ENCODE results near the gene RNF208. TPM values are rescaled to one million over a fixed set of nuclear protein-coding genes. Genes with fewer than 3 reads are reported as not detected.
A peak's percentile ranks its signal among the peaks of the same experiment; 100 is the strongest.

Gene RNF208
- total and polyA plus RNA-seq, 9 of the 15 experiments (the other 6 are each of a cell fraction or from before 2014, with no cell fraction given): 0.15 to 6.9 (median 0.50) TPM; not detected in 2

- peak in 1 of 2 experiments; percentile 60; a peak in 1 of 4 replicates for TF ChIP-seq UBTF (IDR thresholded peaks at IDR 0.05; ENCODE audit: borderline replicate concordance in 1 of 2, low read depth in 2 of 2, low read length in 2 of 2)
- peak; percentile 56 for TF ChIP-seq KDM5B (IDR thresholded peaks at IDR 0.05; ENCODE audit: insufficient replicate concordance, low read depth, low read length)
- TF ChIP-seq ETS1 (conservative IDR thresholded peaks at IDR 0.05; ENCODE audit: control insufficient read depth, low read depth, low read length): 0 out of 2 replicates have a peak, but pooled peaks have one; percentile 48
- peak in 2 of 3 experiments; percentile 19 to 66 for TF ChIP-seq YY1 (IDR thresholded peaks at IDR 0.05; ENCODE audit: borderline replicate concordance in 1 of 3, control insufficient read depth in 1 of 3, extremely low read depth in 1 of 3, insufficient read depth in 3 of 3, insufficient read length in 1 of 3, insufficient replicate concordance in 2 of 3, low read depth in 1 of 3, low read length in 2 of 3)
- TF ChIP-seq, protein P1, sequence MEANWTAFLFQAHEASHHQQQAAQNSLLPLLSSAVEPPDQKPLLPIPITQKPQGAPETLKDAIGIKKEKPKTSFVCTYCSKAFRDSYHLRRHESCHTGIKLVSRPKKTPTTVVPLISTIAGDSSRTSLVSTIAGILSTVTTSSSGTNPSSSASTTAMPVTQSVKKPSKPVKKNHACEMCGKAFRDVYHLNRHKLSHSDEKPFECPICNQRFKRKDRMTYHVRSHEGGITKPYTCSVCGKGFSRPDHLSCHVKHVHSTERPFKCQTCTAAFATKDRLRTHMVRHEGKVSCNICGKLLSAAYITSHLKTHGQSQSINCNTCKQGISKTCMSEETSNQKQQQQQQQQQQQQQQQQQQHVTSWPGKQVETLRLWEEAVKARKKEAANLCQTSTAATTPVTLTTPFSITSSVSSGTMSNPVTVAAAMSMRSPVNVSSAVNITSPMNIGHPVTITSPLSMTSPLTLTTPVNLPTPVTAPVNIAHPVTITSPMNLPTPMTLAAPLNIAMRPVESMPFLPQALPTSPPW (CRISPR knock-in tag; IDR thresholded peaks at IDR 0.05): peak; percentile 59; the same call in 1 of the 2 replicates
- TF ChIP-seq TAF9B (IDR thresholded peaks at IDR 0.05; ENCODE audit: partially characterized antibody): peak; percentile 16
- peak; percentile 86 for TF ChIP-seq GABPA (tag; conservative IDR thresholded peaks at IDR 0.05; ENCODE audit: low read depth)
- TF ChIP-seq POLR2G (IDR thresholded peaks at IDR 0.05; ENCODE audit: low read depth, low read length): peak; percentile 82
- TF ChIP-seq ATF7 (IDR thresholded peaks at IDR 0.05): peak; percentile 40; the same call in 1 of the 2 replicates
- peak; percentile 94 for TF ChIP-seq ZBTB7A (IDR thresholded peaks at IDR 0.05; ENCODE audit: borderline replicate concordance, control insufficient read depth, low read depth, low read length)
- TF ChIP-seq HDGF (IDR thresholded peaks at IDR 0.05): peak; percentile 19; the same call in 1 of the 2 replicates
- TF ChIP-seq HMGN3 (IDR thresholded peaks at IDR 0.05; ENCODE audit: borderline replicate concordance, extremely low read depth, insufficient read length, low read depth, low read length): peak; percentile 52
- peak; percentile 62; the same call in 1 of the 2 replicates for TF ChIP-seq C11orf30 (IDR thresholded peaks at IDR 0.05; ENCODE audit: low read depth)
- TF ChIP-seq RBM39 (optimal IDR thresholded peaks at IDR 0.05; ENCODE audit: low read depth, low read length): no peak
- TF ChIP-seq, protein P2, sequence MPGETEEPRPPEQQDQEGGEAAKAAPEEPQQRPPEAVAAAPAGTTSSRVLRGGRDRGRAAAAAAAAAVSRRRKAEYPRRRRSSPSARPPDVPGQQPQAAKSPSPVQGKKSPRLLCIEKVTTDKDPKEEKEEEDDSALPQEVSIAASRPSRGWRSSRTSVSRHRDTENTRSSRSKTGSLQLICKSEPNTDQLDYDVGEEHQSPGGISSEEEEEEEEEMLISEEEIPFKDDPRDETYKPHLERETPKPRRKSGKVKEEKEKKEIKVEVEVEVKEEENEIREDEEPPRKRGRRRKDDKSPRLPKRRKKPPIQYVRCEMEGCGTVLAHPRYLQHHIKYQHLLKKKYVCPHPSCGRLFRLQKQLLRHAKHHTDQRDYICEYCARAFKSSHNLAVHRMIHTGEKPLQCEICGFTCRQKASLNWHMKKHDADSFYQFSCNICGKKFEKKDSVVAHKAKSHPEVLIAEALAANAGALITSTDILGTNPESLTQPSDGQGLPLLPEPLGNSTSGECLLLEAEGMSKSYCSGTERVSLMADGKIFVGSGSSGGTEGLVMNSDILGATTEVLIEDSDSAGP (CRISPR knock-in tag; IDR thresholded peaks at IDR 0.05): no peak
- TF ChIP-seq MYC (IDR thresholded peaks at IDR 0.05; ENCODE audit: low read depth, low read length): peak; percentile 37; the same call in 1 of the 2 replicates
- no peak for TF ChIP-seq MYC (CRISPR knock-in tag; IDR thresholded peaks at IDR 0.05; ENCODE audit: borderline replicate concordance, low read depth)
Measured at GRCh38 chr9:137217276-137218211, 4.5 kb downstream of the RNF208 start (continued).

All from K562 (cell line).